Pons (tissue), 1 donor: ENCODE results near the gene KAZALD1.
"Not testable (repeated sequence)": the region's sequence is repeated elsewhere in the genome, so short reads cannot be mapped to it uniquely, and the experiment has no call there.

ENCODE experiments used
- DNase-seq: peaks from one replicate; pipeline ENCODE4 v3.0.0-alpha.2; 2016; ENCODE audit warnings: low spot score

The KAZALD1 gene

GRCh38 chr10:101030496-101031127 lies 31.2 kb upstream of the KAZALD1 start:
- no peak for DNase-seq

GRCh38 chr10:101031128-101031795 lies 30.5 kb upstream of the KAZALD1 start, which contains the start of the genes PDZD7 and SFXN3:
Gene PDZD7 (minus strand): TSS chr10:101031129. CDS start chr10:101030219, 910 bp downstream.
Gene SFXN3 (plus strand): TSS chr10:101031234. CDS start chr10:101034695, 3,461 bp downstream.
- DNase-seq: peak; percentile 92

GRCh38 chr10:101031796-101032636 lies 29.8 kb upstream of the KAZALD1 start:
- peak; percentile 53 for DNase-seq

GRCh38 chr10:101032637-101033224 lies 29.1 kb upstream of the KAZALD1 start:
- DNase-seq: peak; percentile 86

- no peak for DNase-seq
Observed at GRCh38 chr10:101033276-101033675, 28.5 kb upstream of the KAZALD1 start.

GRCh38 chr10:101034404-101034803 lies 27.4 kb upstream of the KAZALD1 start:
- not testable (repeated sequence) for DNase-seq

- no peak for DNase-seq
Observed at GRCh38 chr10:101035314-101035713, 26.5 kb upstream of the KAZALD1 start.

- DNase-seq: no peak
Observed at GRCh38 chr10:101035916-101036702, 25.7 kb upstream of the KAZALD1 start.

- no peak for DNase-seq
Observed at GRCh38 chr10:101036726-101037125, 25.1 kb upstream of the KAZALD1 start.

- DNase-seq: no peak
Observed at GRCh38 chr10:101038484-101038883, 23.3 kb upstream of the KAZALD1 start.

- DNase-seq: peak; percentile 84
Observed at GRCh38 chr10:101040061-101040460, 21.7 kb upstream of the KAZALD1 start.

GRCh38 chr10:101040851-101041250 lies 20.9 kb upstream of the KAZALD1 start:
- no peak for DNase-seq

GRCh38 chr10:101041252-101041761 lies 20.5 kb upstream of the KAZALD1 start:
- DNase-seq: peak; percentile 96

- no peak for DNase-seq
Observed at GRCh38 chr10:101042118-101042517, 19.7 kb upstream of the KAZALD1 start.

GRCh38 chr10:101042667-101043362 lies 19.0 kb upstream of the KAZALD1 start:
- DNase-seq: peak; percentile 90

- no peak for DNase-seq
Observed at GRCh38 chr10:101043363-101043707, 18.5 kb upstream of the KAZALD1 start.

GRCh38 chr10:101044117-101044516 lies 17.7 kb upstream of the KAZALD1 start:
- DNase-seq: no peak

- DNase-seq: no peak
Observed at GRCh38 chr10:101046332-101047238, 15.2 kb upstream of the KAZALD1 start.

- DNase-seq: no peak
Observed at GRCh38 chr10:101047268-101047667, 14.5 kb upstream of the KAZALD1 start.
